ENCODE measurements around the gene PARD6G.

PARD6G gene

DNA sequence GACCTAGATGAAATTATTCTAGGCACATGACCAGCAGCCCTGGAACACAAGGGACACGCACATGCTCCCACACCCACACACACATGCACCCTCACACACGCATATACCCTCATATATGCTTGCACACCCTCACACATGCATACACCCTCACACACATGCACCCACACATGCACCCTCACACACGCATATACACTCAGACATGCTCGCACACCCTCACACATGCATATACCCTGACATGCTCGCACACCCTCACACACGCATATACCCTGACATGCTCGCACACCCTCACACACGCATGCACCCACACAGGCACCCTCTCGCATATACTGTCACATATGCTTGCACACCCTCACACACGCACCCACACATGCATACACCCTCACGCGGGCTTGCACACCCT is 61.8 kb downstream of the PARD6G start:
- no peak overlapping the region for H3K23ac ChIP-seq (ENCODE audit: low read length in 2 of 2)
- DNase-seq: no peak
- no peak overlapping the region for H3K14ac ChIP-seq (ENCODE audit: low read length in 2 of 2)
- H3K4me1 ChIP-seq (ENCODE audit: control insufficient read depth, insufficient read depth, low read depth, low read length): peaks cover 9% of the 10 kb centered on the region
- WGBS: 97% methylated on average over 12 of the region's 12 CpGs
- H2BK15ac ChIP-seq (ENCODE audit: low read depth, poor library complexity, severe bottlenecking): no peak overlapping the region
- no peak overlapping the region for H3K4me3 ChIP-seq (ENCODE audit: insufficient read depth in 1 of 2, low read depth in 1 of 2, low read length in 2 of 2)
- peaks cover 0 to 15% of the 10 kb centered on the region in 2 experiments for H3K27me3 ChIP-seq (ENCODE audit: control insufficient read depth in 1 of 2, insufficient read depth in 1 of 2, low read length in 2 of 2)
- H4K8ac ChIP-seq (ENCODE audit: low read length): no peak overlapping the region
- no peak overlapping the region for H4K91ac ChIP-seq (ENCODE audit: low read length)
- H2BK12ac ChIP-seq (ENCODE audit: low read length in 2 of 2): no peak overlapping the region
- no peak overlapping the region for H3K9ac ChIP-seq (ENCODE audit: low read length)
- H3K9me3 ChIP-seq (ENCODE audit: control insufficient read depth, low read length): no peaks in the 10 kb centered on the region
- no peak overlapping the region for H2AFZ ChIP-seq (ENCODE audit: low read depth, low read length)
- H3K27ac ChIP-seq (ENCODE audit: low read length, poor library complexity, severe bottlenecking): no peak overlapping the region
- H3K79me1 ChIP-seq (replicated peaks; ENCODE audit: low read length, poor library complexity, severe bottlenecking): peaks cover 4% of the 10 kb centered on the region
- H3K18ac ChIP-seq (ENCODE audit: low read depth in 1 of 2, low read length in 2 of 2): no peak overlapping the region
- H2AK5ac ChIP-seq (ENCODE audit: low read length, severe bottlenecking): no peak overlapping the region
- no peak overlapping the region for H3K4me2 ChIP-seq (ENCODE audit: low read length, poor library complexity, severe bottlenecking)
- H3K36me3 ChIP-seq (ENCODE audit: control insufficient read depth in 1 of 2, insufficient read depth in 2 of 2, low read depth in 1 of 2, low read length in 2 of 2): peaks cover 0 to 13% of the 10 kb centered on the region in 2 experiments
- H2BK120ac ChIP-seq (ENCODE audit: low read depth, low read length): no peak overlapping the region
- no peak overlapping the region for H3K4ac ChIP-seq (ENCODE audit: low read depth in 1 of 2, low read length in 2 of 2)
- H2BK5ac ChIP-seq (ENCODE audit: low read depth, low read length, poor library complexity, severe bottlenecking): no peak overlapping the region

DNA sequence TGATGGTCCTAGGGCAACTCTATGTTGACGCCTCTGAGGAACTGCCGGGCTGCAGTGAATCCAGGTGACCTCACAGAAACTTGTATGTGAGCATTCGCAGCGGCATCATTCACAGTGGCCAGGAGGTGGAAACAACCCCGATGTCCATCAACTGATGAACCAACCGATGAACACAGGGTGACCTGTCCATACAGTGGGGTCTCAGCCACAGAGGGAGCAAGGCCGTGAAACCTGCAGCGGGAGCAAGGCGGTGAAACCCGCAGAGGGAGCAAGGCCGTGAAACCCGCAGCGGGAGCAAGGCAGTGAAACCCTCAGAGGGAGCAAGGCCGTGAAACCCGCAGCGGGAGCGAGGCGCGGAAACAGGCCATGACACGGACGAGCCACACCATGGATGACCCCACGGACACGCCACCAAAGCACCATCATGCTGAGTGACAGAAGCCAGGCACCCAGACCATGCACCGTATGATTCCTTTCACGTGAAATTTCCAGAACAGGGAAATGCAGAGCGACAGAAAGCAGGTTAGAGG is 63.0 kb downstream of the PARD6G start:
- Histone ChIP-seq H3K79me1 (replicated peaks; ENCODE audit: low read length, poor library complexity, severe bottlenecking) (peaks cover 4% of the 10 kb centered on the region), H3K4me1 (ENCODE audit: control insufficient read depth, insufficient read depth, low read depth, low read length) (peaks cover 9% of the 10 kb centered on the region), H3K4me3 (ENCODE audit: insufficient read depth in 1 of 2, low read depth in 1 of 2, low read length in 2 of 2) (no peak overlapping the region), H2BK12ac (ENCODE audit: low read length in 2 of 2) (no peak overlapping the region), H3K27me3 (ENCODE audit: control insufficient read depth in 1 of 2, insufficient read depth in 1 of 2, low read length in 2 of 2) (peaks cover 0 to 15% of the 10 kb centered on the region in 2 experiments), H2BK5ac (ENCODE audit: low read depth, low read length, poor library complexity, severe bottlenecking) (no peak overlapping the region), H3K27ac (ENCODE audit: low read length, poor library complexity, severe bottlenecking) (no peak overlapping the region), H2BK120ac (ENCODE audit: low read depth, low read length) (no peak overlapping the region), H3K9me3 (ENCODE audit: control insufficient read depth, low read length) (no peaks in the 10 kb centered on the region), H3K18ac (ENCODE audit: low read depth in 1 of 2, low read length in 2 of 2) (no peak overlapping the region), H3K23ac (ENCODE audit: low read length in 2 of 2) (no peak overlapping the region), H3K4me2 (ENCODE audit: low read length, poor library complexity, severe bottlenecking) (no peak overlapping the region), H3K14ac (ENCODE audit: low read length in 2 of 2) (no peak overlapping the region), H4K91ac (ENCODE audit: low read length) (no peak overlapping the region), H2BK15ac (ENCODE audit: low read depth, poor library complexity, severe bottlenecking) (no peak overlapping the region), H2AK5ac (ENCODE audit: low read length, severe bottlenecking) (no peak overlapping the region), H3K36me3 (ENCODE audit: control insufficient read depth in 1 of 2, insufficient read depth in 2 of 2, low read depth in 1 of 2, low read length in 2 of 2) (peaks cover 0 to 10% of the 10 kb centered on the region in 2 experiments), H3K9ac (ENCODE audit: low read length) (no peak overlapping the region), H3K4ac (ENCODE audit: low read depth in 1 of 2, low read length in 2 of 2) (no peak overlapping the region), H2AFZ (ENCODE audit: low read depth, low read length) (no peak overlapping the region), H4K8ac (ENCODE audit: low read length) (no peak overlapping the region)
- DNase-seq: no peak
- WGBS: 94% methylated on average over 26 of the region's 26 CpGs

DNA sequence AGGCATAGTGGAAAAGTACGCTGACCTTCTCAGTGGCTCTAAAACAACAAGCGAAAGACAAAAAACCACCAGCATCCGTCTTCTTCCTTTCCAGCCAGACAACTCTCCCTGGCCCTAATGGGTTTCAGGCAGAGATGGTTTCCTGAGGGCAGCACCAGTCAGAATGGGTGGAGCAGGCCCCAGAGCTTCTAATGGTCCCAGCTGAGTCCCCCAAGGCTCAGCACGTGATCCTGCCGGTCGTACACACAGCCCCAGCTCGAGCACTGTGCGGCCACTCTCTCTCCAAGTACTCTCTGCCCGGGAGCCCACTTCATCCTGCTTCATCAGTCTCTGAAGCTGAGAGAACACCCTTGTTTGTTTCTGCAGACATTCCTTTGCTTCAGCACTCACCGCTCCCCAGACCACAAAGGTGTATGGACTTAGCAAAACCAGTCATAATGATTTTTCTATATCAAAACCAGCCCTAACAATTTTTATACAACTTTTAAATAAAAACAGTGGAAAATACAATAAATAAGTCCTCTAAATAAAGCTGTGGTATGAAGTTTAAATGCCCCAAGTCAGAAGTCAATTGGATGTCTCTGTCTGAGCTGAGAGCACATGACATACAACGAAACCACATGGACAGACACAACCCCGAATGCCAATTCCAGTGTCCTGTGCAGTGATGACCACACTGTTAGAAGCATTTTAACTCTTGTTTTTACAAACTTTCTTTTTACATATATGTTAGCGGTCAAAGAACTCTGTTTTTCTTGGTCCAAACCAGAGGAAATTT is 63.9 kb downstream of the PARD6G start:
- no peak overlapping the region for H3K27ac ChIP-seq (ENCODE audit: low read length, poor library complexity, severe bottlenecking)

DNA sequence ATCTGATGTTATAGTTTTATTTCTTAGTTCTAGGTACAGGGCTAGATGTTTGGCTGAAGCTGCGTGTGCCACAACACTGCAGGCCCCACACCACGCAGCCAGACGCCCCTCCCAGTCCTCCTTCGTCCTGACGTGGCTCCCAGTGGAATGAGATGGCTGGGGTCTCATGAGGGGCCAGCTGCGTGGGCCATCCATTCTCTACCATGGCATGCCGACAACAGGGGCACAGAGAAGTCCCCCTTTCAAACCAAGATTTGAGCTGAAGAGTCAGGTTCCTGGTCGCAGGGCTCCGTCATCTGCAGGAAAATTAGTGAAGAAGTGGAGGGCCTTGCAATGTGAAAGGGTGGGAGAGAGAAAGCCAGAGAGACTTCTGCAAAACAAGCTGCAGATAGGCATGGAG is 64.5 kb downstream of the PARD6G start:
- Histone ChIP-seq H3K23ac (ENCODE audit: low read length in 2 of 2) (no peak overlapping the region), H4K8ac (ENCODE audit: low read length) (no peak overlapping the region), H3K36me3 (ENCODE audit: control insufficient read depth in 1 of 2, insufficient read depth in 2 of 2, low read depth in 1 of 2, low read length in 2 of 2) (peaks cover 0 to 4% of the 10 kb centered on the region in 2 experiments), H3K9me3 (ENCODE audit: control insufficient read depth, low read length) (no peaks in the 10 kb centered on the region), H2BK12ac (ENCODE audit: low read length in 2 of 2) (no peak overlapping the region), H3K79me1 (replicated peaks; ENCODE audit: low read length, poor library complexity, severe bottlenecking) (peaks cover 2% of the 10 kb centered on the region), H3K4me1 (ENCODE audit: control insufficient read depth, insufficient read depth, low read depth, low read length) (peaks cover 9% of the 10 kb centered on the region), H3K4ac (ENCODE audit: low read depth in 1 of 2, low read length in 2 of 2) (no peak overlapping the region), H3K27me3 (ENCODE audit: control insufficient read depth in 1 of 2, insufficient read depth in 1 of 2, low read length in 2 of 2) (peaks cover 0 to 20% of the 10 kb centered on the region in 2 experiments), H2BK120ac (ENCODE audit: low read depth, low read length) (no peak overlapping the region), H3K4me2 (ENCODE audit: low read length, poor library complexity, severe bottlenecking) (no peak overlapping the region), H2AFZ (ENCODE audit: low read depth, low read length) (no peak overlapping the region), H3K27ac (ENCODE audit: low read length, poor library complexity, severe bottlenecking) (no peak overlapping the region), H3K14ac (ENCODE audit: low read length in 2 of 2) (no peak overlapping the region), H2BK15ac (ENCODE audit: low read depth, poor library complexity, severe bottlenecking) (no peak overlapping the region), H2AK5ac (ENCODE audit: low read length, severe bottlenecking) (no peak overlapping the region), H3K9ac (ENCODE audit: low read length) (no peak overlapping the region), H2BK5ac (ENCODE audit: low read depth, low read length, poor library complexity, severe bottlenecking) (no peak overlapping the region), H4K91ac (ENCODE audit: low read length) (no peak overlapping the region), H3K18ac (ENCODE audit: low read depth in 1 of 2, low read length in 2 of 2) (no peak overlapping the region), H3K4me3 (ENCODE audit: insufficient read depth in 1 of 2, low read depth in 1 of 2, low read length in 2 of 2) (no peak overlapping the region)
- WGBS: 85% methylated on average over 9 of the region's 9 CpGs
- no peak for DNase-seq

More for the DNA sequence above, 63.9 kb downstream of the PARD6G start:
- Histone ChIP-seq H3K4me3 (ENCODE audit: insufficient read depth in 1 of 2, low read depth in 1 of 2, low read length in 2 of 2) (no peak overlapping the region), H4K8ac (ENCODE audit: low read length) (no peak overlapping the region), H4K91ac (ENCODE audit: low read length) (no peak overlapping the region), H2AK5ac (ENCODE audit: low read length, severe bottlenecking) (no peak overlapping the region), H3K23ac (ENCODE audit: low read length in 2 of 2) (no peak overlapping the region), H3K4me1 (ENCODE audit: control insufficient read depth, insufficient read depth, low read depth, low read length) (peaks cover 9% of the 10 kb centered on the region), H3K79me1 (replicated peaks; ENCODE audit: low read length, poor library complexity, severe bottlenecking) (peaks cover 2% of the 10 kb centered on the region), H3K36me3 (ENCODE audit: control insufficient read depth in 1 of 2, insufficient read depth in 2 of 2, low read depth in 1 of 2, low read length in 2 of 2) (peaks cover 0 to 4% of the 10 kb centered on the region in 2 experiments), H3K9me3 (ENCODE audit: control insufficient read depth, low read length) (no peaks in the 10 kb centered on the region), H3K14ac (ENCODE audit: low read length in 2 of 2) (no peak overlapping the region), H2BK120ac (ENCODE audit: low read depth, low read length) (no peak overlapping the region), H2BK5ac (ENCODE audit: low read depth, low read length, poor library complexity, severe bottlenecking) (no peak overlapping the region), H3K9ac (ENCODE audit: low read length) (no peak overlapping the region), H2AFZ (ENCODE audit: low read depth, low read length) (no peak overlapping the region), H3K27me3 (ENCODE audit: control insufficient read depth in 1 of 2, insufficient read depth in 1 of 2, low read length in 2 of 2) (peaks cover 0 to 15% of the 10 kb centered on the region in 2 experiments), H3K4me2 (ENCODE audit: low read length, poor library complexity, severe bottlenecking) (no peak overlapping the region), H2BK12ac (ENCODE audit: low read length in 2 of 2) (no peak overlapping the region), H3K4ac (ENCODE audit: low read depth in 1 of 2, low read length in 2 of 2) (no peak overlapping the region), H2BK15ac (ENCODE audit: low read depth, poor library complexity, severe bottlenecking) (no peak overlapping the region), H3K18ac (ENCODE audit: low read depth in 1 of 2, low read length in 2 of 2) (no peak overlapping the region)
- 68% methylated on average over 13 of the region's 13 CpGs for WGBS
- peak; percentile 13 for DNase-seq
